ENCODE data around the gene ZNF846. TPM values are rescaled to one million over a fixed set of nuclear protein-coding genes. Genes with fewer than 3 reads are reported as not detected.

ZNF846 gene
- total RNA-seq, 2 donors from 2014 or later, result 7.7 to 10.5 TPM

DNA sequence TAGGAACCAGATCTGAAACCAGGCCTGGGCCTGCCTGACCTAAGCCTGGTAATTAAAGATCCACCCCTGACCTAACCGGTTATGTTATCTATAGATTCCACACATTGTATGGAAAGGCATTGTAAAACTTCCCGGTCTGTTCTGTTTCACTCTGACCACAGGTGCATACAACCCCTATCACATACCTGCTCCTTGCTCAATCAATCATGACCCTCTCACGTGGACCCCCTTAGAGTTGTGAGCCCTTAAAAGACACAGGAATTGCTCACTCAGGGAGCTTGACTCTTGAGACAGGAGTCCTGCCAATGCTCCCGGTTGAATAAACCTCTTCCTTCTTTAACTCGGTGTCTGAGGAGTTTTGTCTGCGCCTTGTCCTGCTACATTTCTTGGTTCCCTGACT is 66.4 kb downstream of the ZNF846 start:
- ATAC-seq (replicated peaks in 1 of 2) (no peak), DNase-seq (no peak)
- Mint-ChIP-seq H3K9me3 (peaks cover 3% of the 10 kb centered on the region in 2 donors), H3K4me3 (no peak overlapping the region), H3K36me3 (ENCODE audit: insufficient read depth in 2 of 2) (peaks cover 1 to 8% of the 10 kb centered on the region in 2 donors), H3K4me1 (ENCODE audit: low read depth) (peaks cover 9% of the 10 kb centered on the region), H3K27ac (no peak overlapping the region), H3K27me3 (ENCODE audit: low read depth) (no peaks in the 10 kb centered on the region)

Other genes starting within 250 kb of the ZNF846 start
- 10 to 100 TPM; 21.8 to 22.1 TPM for gene ZNF426, start 230.1 kb downstream of the ZNF846 start, total RNA-seq
- gene ZNF121, start 184.2 kb downstream of the ZNF846 start, total RNA-seq, result 10 to 100 TPM; 71.2 to 91.5 TPM
- gene ZNF561, start 147.5 kb downstream of the ZNF846 start, total RNA-seq, result 10 to 100 TPM; 27.6 to 33.6 TPM
- 10 to 100 TPM; 34.1 to 44.8 TPM for gene ZNF562, start 93.6 kb downstream of the ZNF846 start, total RNA-seq
- gene FBXL12, start 50.3 kb upstream of the ZNF846 start, total RNA-seq, result 10 to 100 TPM; 34.1 to 36.9 TPM
- gene UBL5, start 59.2 kb upstream of the ZNF846 start, total RNA-seq, result 100 to 1,000 TPM; 167 to 171 TPM
- 10 to 100 TPM; 71.4 to 78.0 TPM for gene PIN1, start 66.6 kb upstream of the ZNF846 start, total RNA-seq
- gene OLFM2, start 167.8 kb upstream of the ZNF846 start, total RNA-seq, result 1 to 10 TPM; 1.1 to 1.2 TPM
- 1 to 10 TPM; 1.1 to 5.0 TPM for gene COL5A3, start 241.8 kb upstream of the ZNF846 start, total RNA-seq
- not detected for gene RDH8, start 244.7 kb upstream of the ZNF846 start, total RNA-seq

All from activated T-cell treated with anti-CD3 and anti-CD28 coated beads, Interleukin-2, amount 50 U/mL, for 72 hours (primary cell).